HepG2 (cell line): ENCODE measurements around the gene CD209. TPM values are rescaled to one million over a fixed set of nuclear protein-coding genes. Genes with fewer than 3 reads are reported as not detected.

Experiments used
- ATAC-seq: fragments of 200-7000 bp; cut with Tn5 transposase; 3 replicates; pipeline ENCODE4 v1.9.1; 2020; ENCODE audit warnings: mild to moderate bottlenecking, moderate library complexity
- BruUV-seq: library from RNA; stranded (reverse); fragments of 400-500 nt; replicated peaks from 2 replicates; lab custom pipeline; 2021; lab: Mats Ljungman, UMichigan
- CTCF ChIA-PET: fragments of 300-600 bp; formaldehyde crosslinking; extraction: SDS; loops from one replicate; lab custom pipeline; 2021; ENCODE audit warnings: low total read pairs, inconsistent platforms, low intra/inter-chr PET ratio; lab: Yijun Ruan, JAX
- POLR2A ChIA-PET: fragments of 350-600 bp; sonication (Branson Sonifier 250); formaldehyde crosslinking; loops from one replicate; lab custom pipeline; 2020; ENCODE audit warnings: antibody characterized with exemption, inconsistent platforms; lab: Yijun Ruan, JAX
- DNase-seq: peaks from one replicate; pipeline ENCODE4 v3.0.0-alpha.2; 2015; ENCODE audit warnings: low spot score
- FAIRE-seq: peaks from 3 replicates; lab custom pipeline; 2011; peaks lifted over from hg19 to GRCh38; lab: Jason Lieb, UNC
- H2AFZ ChIP-seq: one replicate; pipeline ENCODE4 v1.6.1; 2011; ENCODE audit warnings: low read length, inconsistent platforms
- H3K27ac ChIP-seq: fragments of 300-600 bp; 3 replicates; pipeline ENCODE4 v1.8.0; 2011; ENCODE audit warnings: mixed run types, mild to moderate bottlenecking, mixed read lengths, low read length, inconsistent platforms; ENCODE audit not compliant: insufficient read depth; ENCODE audit errors: extremely low read length
- H3K27me3 ChIP-seq, 2 experiments: fragments of 200-600 bp in 1 of 2; 2 replicates in 1 of 2; 3 replicates in 1 of 2; pipeline versions ENCODE4 v1.6.0 to v1.8.0; 2011; ENCODE audit warnings: low read length in 2 of 2, mild to moderate bottlenecking in 2 of 2, moderate library complexity in 2 of 2, inconsistent platforms in 1 of 2; ENCODE audit not compliant: insufficient read depth in 2 of 2, control insufficient read depth in 1 of 2
- H3K36me3 ChIP-seq, 2 experiments: fragments of 200-600 bp in 1 of 2; replicated peaks in 1 of 2; 2 replicates in 1 of 2; 3 replicates in 1 of 2; pipeline versions ENCODE4 v1.5.1 to v1.8.0; 2011; ENCODE audit warnings: low read length in 2 of 2, inconsistent platforms in 1 of 2; ENCODE audit not compliant: insufficient read depth in 2 of 2, control insufficient read depth in 1 of 2
- H3K4me1 ChIP-seq: 2 replicates; pipeline ENCODE4 v1.5.1; 2012; ENCODE audit warnings: low read length, inconsistent platforms; ENCODE audit not compliant: insufficient read depth
- H3K4me2 ChIP-seq: 2 replicates; pipeline ENCODE4 v1.6.0; 2011; ENCODE audit warnings: low read depth, low read length, inconsistent platforms
- H3K4me3 ChIP-seq, 3 experiments: fragments of 200-600 bp in 1 of 3; sonication (generic), shearing (Covaris generic) in 1 of 3; replicated peaks in 1 of 3; 2 replicates each; pipeline ENCODE4 v1.5.1; 2011 to 2016; ENCODE audit warnings: low read length in 3 of 3, inconsistent platforms in 2 of 3, low read depth in 2 of 3, mild to moderate bottlenecking in 2 of 3, control low read depth in 1 of 3, mixed read lengths in 1 of 3; ENCODE audit not compliant: insufficient read depth in 1 of 3
- H3K79me2 ChIP-seq: one replicate; pipeline ENCODE4 v1.6.1; 2011; ENCODE audit warnings: low read length, inconsistent platforms; ENCODE audit not compliant: insufficient read depth
- H3K9ac ChIP-seq: 2 replicates; pipeline ENCODE4 v1.6.0; 2011; ENCODE audit warnings: mild to moderate bottlenecking, low read depth, low read length, inconsistent platforms; ENCODE audit not compliant: insufficient read depth
- H3K9me3 ChIP-seq: 2 replicates; pipeline ENCODE4 v1.5.1; 2012; ENCODE audit warnings: mild to moderate bottlenecking, low read length
- H4K20me1 ChIP-seq: 2 replicates; pipeline ENCODE4 v1.6.0; 2011; ENCODE audit warnings: inconsistent platforms, mild to moderate bottlenecking, low read length, moderate library complexity; ENCODE audit not compliant: insufficient read depth
- HNRNPL ChIP-seq: fragments of 200-400 bp; formaldehyde crosslinking; IDR thresholded peaks from 2 replicates; pipeline ENCODE4 v1.6.1; 2017; ENCODE audit warnings: mild to moderate bottlenecking, low read depth, low read length
- TCF7L2 ChIP-seq: IDR thresholded peaks from 2 replicates; pipeline ENCODE4 v1.6.1; 2011; ENCODE audit warnings: mild to moderate bottlenecking, low read depth, low read length, moderate library complexity
- ZBTB21 ChIP-seq: sonication (generic); formaldehyde crosslinking; IDR thresholded peaks from 2 replicates; pipeline ENCODE4 v1.4.0; 2020; ENCODE audit warnings: missing genetic modification reagents
- ZNF264 ChIP-seq: sonication (generic); formaldehyde crosslinking; IDR thresholded peaks from 2 replicates; pipeline ENCODE4 v1.4.0; 2020; ENCODE audit warnings: missing genetic modification reagents
- ZNF276 ChIP-seq: sonication (generic); formaldehyde crosslinking; IDR thresholded peaks from 2 replicates; pipeline ENCODE4 v1.4.0; 2020; ENCODE audit warnings: mild to moderate bottlenecking, low read depth, missing genetic modification reagents
- ZNF460 ChIP-seq: sonication (generic); formaldehyde crosslinking; IDR thresholded peaks from 2 replicates; pipeline ENCODE4 v1.5.1; 2020; ENCODE audit warnings: missing genetic modification reagents, mild to moderate bottlenecking, borderline replicate concordance
- ZSCAN31 ChIP-seq: sonication (generic); formaldehyde crosslinking; IDR thresholded peaks from 2 replicates; pipeline ENCODE4 v1.5.0; 2020; ENCODE audit warnings: low read depth, mild to moderate bottlenecking, missing genetic modification reagents
- WGBS: methylation state at CpG from one replicate; pipeline ENCODE4 v1.1.6; 2017; ENCODE audit warnings: low lambda C conversion rate; 5-methylcytosine and 5-hydroxymethylcytosine counted together
- in situ Hi-C: cut with HindIII; loops from 2 replicates; pipeline ENCODE4 v1.10.0; 2017; ENCODE audit warnings: low pct_unique_long_range_greater_than_20kb; ENCODE audit not compliant: extremely low pct_ligation_motif_present
- intact Hi-C: fragments of 100-400 bp; cut with micrococcal nuclease; formaldehyde crosslinking; loops from one replicate; pipeline ENCODE4 v1.10.0; 2022; ENCODE audit not compliant: unreplicated experiment
- polyA plus RNA-seq, 8 experiments: library from polyadenylated mRNA; depleted of rRNA in 3 of 8; stranded (reverse) in 7 of 8; unstranded in 1 of 8; fragments of >200 nt; fragmentation: Illumina TruSeq in 4 of 8; extraction: Trizol in 4 of 8; gene quantifications; 2 replicates each; pipeline versions ENCODE4 v1.2.1 to v1.2.3, GENCODE V29; 2011 to 2016; ENCODE audit warnings: low read depth in 4 of 8, missing spikeins in 1 of 8, mixed read lengths in 1 of 8; ENCODE audit not compliant: insufficient read depth in 1 of 8
- total RNA-seq, 5 experiments: library from RNA; depleted of rRNA; stranded (reverse); fragments of >200 nt; fragmentation: Illumina TruSeq; extraction: Trizol; gene quantifications; 2 replicates each; pipeline ENCODE4 v1.2.3, GENCODE V29; 2016; ENCODE audit warnings: low read depth in 1 of 5

The CD209 gene
- total and polyA plus RNA-seq, 2 of the 13 experiments (the other 11 are each of a cell fraction or from before 2014, with no cell fraction given) = not detected

GRCh38 chr19:7718668-7719067, 28.7 kb downstream of the CD209 start (continued):
- no peak for TF ChIP-seq HNRNPL
- TF ChIP-seq ZBTB21 (CRISPR knock-in tag) = no peak

DNA sequence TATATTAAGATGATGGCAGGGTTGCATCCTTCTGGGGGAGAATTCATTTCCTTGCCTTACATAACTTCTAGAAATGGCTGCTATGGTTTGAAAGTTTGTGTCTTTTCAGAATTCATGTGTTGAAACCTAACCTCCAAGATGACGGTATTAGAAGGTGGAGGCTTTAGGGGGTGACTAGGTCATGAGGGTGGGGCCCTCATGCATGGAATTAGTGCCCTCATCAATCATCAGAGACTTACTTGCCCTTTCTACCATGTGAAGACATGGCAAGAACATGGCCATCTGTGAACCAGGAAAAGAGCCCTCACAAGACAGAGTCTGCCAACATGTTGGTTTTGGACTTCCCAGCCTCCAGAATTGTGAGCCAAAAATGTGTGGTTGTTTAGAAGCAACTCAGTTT, 30.6 kb downstream of the CD209 start:
- no peak for DNase-seq
- TF ChIP-seq TCF7L2 (no peak), ZSCAN31 (CRISPR knock-in tag) (no peak), ZNF276 (CRISPR knock-in tag) (no peak), ZNF460 (CRISPR knock-in tag) (no peak), ZNF264 (CRISPR knock-in tag) (peak; percentile 94)
- H3K4me2 ChIP-seq = no peak overlapping the region
- H2AFZ ChIP-seq = no peak overlapping the region
- WGBS = 0% methylated on average over 1 of the region's 1 CpG
- no peak for FAIRE-seq
- intact Hi-C loops (no loop called here), in situ Hi-C loops (no loop called here)
- no peak for ATAC-seq
- H3K36me3 ChIP-seq = no peaks in the 10 kb centered on the region
- no peaks in the 10 kb centered on the region; a peak in 1 of 5 replicates for H3K27me3 ChIP-seq
- H3K4me1 ChIP-seq = no peaks in the 10 kb centered on the region
- H3K9ac ChIP-seq = no peak overlapping the region
- CTCF ChIA-PET = no interaction called here
- no peaks in the 10 kb centered on the region for H4K20me1 ChIP-seq
- H3K4me3 ChIP-seq = no peak overlapping the region
- H3K9me3 ChIP-seq = no peaks in the 10 kb centered on the region
- no peaks in the 10 kb centered on the region for H3K79me2 ChIP-seq
- H3K27ac ChIP-seq = no peak overlapping the region
- no TSS peak for BruUV-seq
- POLR2A ChIA-PET = no interaction called here
